Measurements from ENCODE around the gene RHCE. TPM values are rescaled to one million over a fixed set of nuclear protein-coding genes. Genes with fewer than 3 reads are reported as not detected.

RHCE gene
- total RNA-seq (2022; extraction: Qiagen RNA extraction) = 0.09 to 0.11 TPM in 2 of 5 replicates, not detected in the others

GRCh38 chr1:25420715-25421114 is at the start of gene RHCE:
Gene RHCE (minus strand): TSS chr1:25420825. CDS start chr1:25420786, 39 bp downstream.

GRCh38 chr1:25430073-25430966 is 9.7 kb upstream of the RHCE start, which contains the start of gene MACO1:
Gene MACO1 (plus strand): TSS chr1:25430897. CDS start chr1:25431099, 202 bp downstream.

GRCh38 chr1:25338188-25338981 is 82.2 kb downstream of the RHCE start, which contains the start of gene TMEM50A:
Gene TMEM50A (plus strand): TSS chr1:25338334. CDS start chr1:25340487, 2,153 bp downstream.

Other genes with a start within 250 kb of the RHCE start
- 35.2 to 50.0 TPM (median 37.2 TPM) in 5 replicates for gene SYF2, start 188.3 kb downstream of the RHCE start, total RNA-seq (2022; extraction: Qiagen RNA extraction)
- gene RSRP1, start 173.4 kb downstream of the RHCE start, total RNA-seq (2022; extraction: Qiagen RNA extraction) = 18.9 to 28.2 TPM (median 25.6 TPM) in 5 replicates
- not detected in 5 replicates for gene RHD, start 148.3 kb downstream of the RHCE start, total RNA-seq (2022; extraction: Qiagen RNA extraction)
- 67.8 to 82.5 TPM (median 75.8 TPM) in 5 replicates for gene TMEM50A, start 82.5 kb downstream of the RHCE start, total RNA-seq (2022; extraction: Qiagen RNA extraction)
- gene MACO1, start 10.1 kb upstream of the RHCE start, total RNA-seq (2022; extraction: Qiagen RNA extraction) = 7.8 to 11.9 TPM (median 9.3 TPM) in 5 replicates
- 8.6 to 11.3 TPM (median 10.0 TPM) in 5 replicates for gene LDLRAP1, start 122.8 kb upstream of the RHCE start, total RNA-seq (2022; extraction: Qiagen RNA extraction)
- gene MAN1C1, start 196.0 kb upstream of the RHCE start, total RNA-seq (2022; extraction: Qiagen RNA extraction) = 0.18 to 0.40 TPM (median 0.22 TPM) in 5 replicates